HEK293T (cell line): ENCODE results near the gene RPP14.

ENCODE experiments used
- ARNT ChIP-seq: fragments of 450-650 bp; IDR thresholded peaks from 2 replicates; pipeline ENCODE4 v1.6.1; 2017; ENCODE audit warnings: mild to moderate bottlenecking
- BHLHE40 ChIP-seq: fragments of 450-650 bp; IDR thresholded peaks from 2 replicates; pipeline ENCODE4 v1.6.1; 2016; ENCODE audit warnings: mild to moderate bottlenecking, moderate library complexity, borderline replicate concordance
- CTBP1 ChIP-seq: fragments of 450-650 bp; IDR thresholded peaks from 2 replicates; pipeline ENCODE4 v1.6.1; 2016; ENCODE audit warnings: borderline replicate concordance
- ELF4 ChIP-seq: fragments of 450-650 bp; IDR thresholded peaks from 2 replicates; pipeline ENCODE4 v1.6.1; 2017; ENCODE audit warnings: antibody characterized with exemption
- FOXK2 ChIP-seq: fragments of 450-650 bp; IDR thresholded peaks from 2 replicates; pipeline ENCODE4 v1.6.1; 2016; ENCODE audit warnings: mild to moderate bottlenecking
- FOXM1 ChIP-seq: fragments of 450-650 bp; IDR thresholded peaks from 2 replicates; pipeline ENCODE4 v1.6.1; 2017; ENCODE audit warnings: mild to moderate bottlenecking, borderline replicate concordance
- NFRKB ChIP-seq: fragments of 450-650 bp; IDR thresholded peaks from 2 replicates; pipeline ENCODE4 v1.6.1; 2016; ENCODE audit warnings: mild to moderate bottlenecking, moderate library complexity
- PKNOX1 ChIP-seq: fragments of 450-650 bp; IDR thresholded peaks from 2 replicates; pipeline ENCODE4 v1.6.1; 2016
- SP1 ChIP-seq: fragments of 450-650 bp; IDR thresholded peaks from 2 replicates; pipeline ENCODE4 v1.6.1; 2017
- SUZ12 ChIP-seq: fragments of 450-650 bp; IDR thresholded peaks from 2 replicates; pipeline ENCODE4 v1.6.1; 2016; ENCODE audit warnings: mild to moderate bottlenecking
- TARDBP ChIP-seq: fragments of 450-650 bp; IDR thresholded peaks from 2 replicates; pipeline ENCODE4 v1.6.1; 2016

GRCh38 chr3:58261954-58262666, 43.9 kb upstream of the RPP14 start:
- no peak for TF ChIP-seq SP1
- TF ChIP-seq CTBP1, result no peak
- TF ChIP-seq PKNOX1, result no peak
- no peak for TF ChIP-seq ELF4
- no peak for TF ChIP-seq ARNT
- no peak for TF ChIP-seq TARDBP
- no peak for TF ChIP-seq FOXK2
- no peak for TF ChIP-seq NFRKB
- TF ChIP-seq FOXM1, result no peak
- TF ChIP-seq BHLHE40, result no peak
- no peak for TF ChIP-seq SUZ12
